ENCODE results near the gene CPAMD8. TPM values are rescaled to one million over a fixed set of nuclear protein-coding genes. Genes with fewer than 3 reads are reported as not detected.

The CPAMD8 gene
- total and polyA plus RNA-seq, 10 of the 15 experiments (the other 5 are each of a cell fraction or from before 2014, with no cell fraction given) = 0.12 to 0.97 (median 0.25) TPM; not detected in 3

DNA sequence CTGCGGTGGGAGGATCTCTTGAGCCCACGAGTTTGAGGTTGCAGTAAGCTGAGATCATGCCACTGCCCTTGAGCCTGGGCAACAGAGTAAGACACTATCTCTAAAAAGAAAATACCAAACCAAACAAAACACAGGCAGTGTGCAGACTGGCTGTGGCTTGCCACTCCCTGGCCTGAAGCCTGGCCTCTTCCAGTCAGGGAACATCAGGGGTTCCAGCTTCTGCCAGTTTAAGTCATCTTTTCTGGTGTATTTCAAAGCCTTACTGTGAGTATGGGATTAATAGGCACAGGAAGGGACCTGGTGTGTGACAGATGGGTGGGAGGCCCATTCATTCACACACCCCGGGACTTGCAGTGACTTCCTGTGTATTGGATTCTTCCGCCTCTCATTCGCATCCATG lies 164.8 kb downstream of the CPAMD8 start:
- H3K9me3 ChIP-seq (replicated peaks; ENCODE audit: control insufficient read depth, insufficient read depth, low read length) = no peaks in the 10 kb centered on the region
- no peak overlapping the region for H3K9ac ChIP-seq (ENCODE audit: control insufficient read depth, insufficient read depth, low read length)
- H3K36me3 ChIP-seq (ENCODE audit: control insufficient read depth in 2 of 2, insufficient read depth in 2 of 2, low read length in 1 of 2) = peaks cover 6 to 8% of the 10 kb centered on the region in 2 experiments; a peak in 3 of 4 replicates
- ATAC-seq = no peak
- no peak for DNase-seq (ENCODE audit: low read depth, low spot score)
- no peak overlapping the region for H3K4me2 ChIP-seq (ENCODE audit: control insufficient read depth, insufficient read depth)
- H2AFZ ChIP-seq (ENCODE audit: control insufficient read depth, low read depth, low read length) = no peak overlapping the region
- TF ChIP-seq BRCA1 (IDR thresholded peaks at IDR 0.05; ENCODE audit: low read depth, low read length) = no peak
- TF ChIP-seq CEBPZ (IDR thresholded peaks at IDR 0.05; ENCODE audit: low read depth, low read length) = no peak
- no peak for TF ChIP-seq MLLT1 (IDR thresholded peaks at IDR 0.05)
- TF ChIP-seq CHD4 (IDR thresholded peaks at IDR 0.05) = no peak
- TF ChIP-seq RAD51 (IDR thresholded peaks at IDR 0.05) = no peak
- no peak for TF ChIP-seq PBX3 (IDR thresholded peaks at IDR 0.05; ENCODE audit: insufficient replicate concordance, low read depth, low read length)
- no peak for TF ChIP-seq RAD21 (IDR thresholded peaks at IDR 0.05; ENCODE audit: insufficient read depth, low read depth, low read length)
- TF ChIP-seq NR2F1 (conservative IDR thresholded peaks at IDR 0.05) = no peak
- TF ChIP-seq ATF7 (IDR thresholded peaks at IDR 0.05; ENCODE audit: low read depth) = no peak
- TF ChIP-seq EGR1 (IDR thresholded peaks at IDR 0.05; ENCODE audit: borderline replicate concordance in 1 of 2, low read depth in 2 of 2, low read length in 2 of 2) = no peak
- TF ChIP-seq MTA2 (IDR thresholded peaks at IDR 0.05; ENCODE audit: low read depth) = no peak
- no peak for TF ChIP-seq HDAC6 (IDR thresholded peaks at IDR 0.05; ENCODE audit: unreplicated experiment)
- no peak for TF ChIP-seq CEBPB (IDR thresholded peaks at IDR 0.05; ENCODE audit: borderline replicate concordance in 1 of 2, low read depth in 2 of 2, low read length in 2 of 2)
- no peak for TF ChIP-seq EED (IDR thresholded peaks at IDR 0.05; ENCODE audit: low read depth)
- no peak for TF ChIP-seq SUZ12 (IDR thresholded peaks at IDR 0.05; ENCODE audit: unreplicated experiment)
- TF ChIP-seq NFIC (IDR thresholded peaks at IDR 0.05; ENCODE audit: low read depth, low read length) = no peak
- TF ChIP-seq, protein P1, sequence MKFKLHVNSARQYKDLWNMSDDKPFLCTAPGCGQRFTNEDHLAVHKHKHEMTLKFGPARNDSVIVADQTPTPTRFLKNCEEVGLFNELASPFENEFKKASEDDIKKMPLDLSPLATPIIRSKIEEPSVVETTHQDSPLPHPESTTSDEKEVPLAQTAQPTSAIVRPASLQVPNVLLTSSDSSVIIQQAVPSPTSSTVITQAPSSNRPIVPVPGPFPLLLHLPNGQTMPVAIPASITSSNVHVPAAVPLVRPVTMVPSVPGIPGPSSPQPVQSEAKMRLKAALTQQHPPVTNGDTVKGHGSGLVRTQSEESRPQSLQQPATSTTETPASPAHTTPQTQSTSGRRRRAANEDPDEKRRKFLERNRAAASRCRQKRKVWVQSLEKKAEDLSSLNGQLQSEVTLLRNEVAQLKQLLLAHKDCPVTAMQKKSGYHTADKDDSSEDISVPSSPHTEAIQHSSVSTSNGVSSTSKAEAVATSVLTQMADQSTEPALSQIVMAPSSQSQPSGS (IDR thresholded peaks at IDR 0.05; ENCODE audit: low read length) = no peak
- TF ChIP-seq MEF2A (IDR thresholded peaks at IDR 0.05; ENCODE audit: insufficient read depth, low read depth, low read length) = no peak
- WGBS (ENCODE audit: insufficient coverage, insufficient replicate concordance, low lambda C conversion rate, missing lambda C conversion rate) = 99% methylated on average over 5 of the region's 5 CpGs
- no peaks in the 10 kb centered on the region for H3K79me2 ChIP-seq (ENCODE audit: control insufficient read depth, insufficient read depth, low read length)
- FAIRE-seq = no peak
- intact Hi-C loops (cut with micrococcal nuclease; ENCODE audit: unreplicated experiment) (no loop called here), in situ Hi-C loops (cut with MboI) (no loop called here)
- no peak overlapping the region for H3K4me3 ChIP-seq
- no peaks in the 10 kb centered on the region for H3K27me3 ChIP-seq (replicated peaks in 1 of 2; ENCODE audit: control insufficient read depth in 2 of 2, insufficient read depth in 2 of 2, low read length in 1 of 2)
- ChIA-PET POLR2A (no interaction called here), RAD21 (ENCODE audit: unreplicated experiment) (no interaction called here), SMC1A (ENCODE audit: uncharacterized antibody, unreplicated experiment) (no interaction called here), CTCF (no interaction called here)
- H3K27ac ChIP-seq (ENCODE audit: control insufficient read depth, insufficient read depth) = no peak overlapping the region
- H3K4me1 ChIP-seq (ENCODE audit: control insufficient read depth, insufficient read depth, low read length) = peaks cover 16% of the 10 kb centered on the region
- no peaks in the 10 kb centered on the region for H4K20me1 ChIP-seq (ENCODE audit: control insufficient read depth, insufficient read depth)
- no TSS peak for BruUV-seq (replicated peaks)

Data from GM12878 (cell line).